Activated CD4-positive, alpha-beta memory T cell treated with anti-CD3 and anti-CD28 coated beads for 36 hours (primary cell): ENCODE data around the gene CHERP. TPM values are rescaled to one million over a fixed set of nuclear protein-coding genes. Genes with fewer than 3 reads are reported as not detected.
A peak's percentile ranks its signal among the peaks of the same experiment; 100 is the strongest.

ENCODE experiments used
- CTCF ChIA-PET: fragments of 350-600 bp; sonication (Branson Sonifier 250); formaldehyde crosslinking; loops from one replicate; lab custom pipeline; 2021; ENCODE audit warnings: antibody characterized with exemption, inconsistent platforms; lab: Charles Lee
- POLR2A ChIA-PET: fragments of 350-600 bp; sonication (Branson Sonifier 250); formaldehyde crosslinking; loops from one replicate; lab custom pipeline; 2021; ENCODE audit warnings: antibody characterized with exemption; lab: Charles Lee
- DNase-seq: peaks from one replicate; pipeline ENCODE4 v3.0.0-alpha.2; 2020
- H3K27ac Mint-ChIP-seq: one replicate; pipeline ENCODE4 v1.8.0; 2021; ENCODE audit warnings: mixed read lengths
- H3K27me3 Mint-ChIP-seq: one replicate; pipeline ENCODE4 v1.8.0; 2021; ENCODE audit warnings: mixed read lengths
- H3K36me3 Mint-ChIP-seq: one replicate; pipeline ENCODE4 v1.8.0; 2021; ENCODE audit warnings: mixed read lengths
- H3K4me1 Mint-ChIP-seq: one replicate; pipeline ENCODE4 v1.8.0; 2021; ENCODE audit warnings: low read depth, mixed read lengths
- H3K4me3 Mint-ChIP-seq: one replicate; pipeline ENCODE4 v1.8.0; 2021; ENCODE audit warnings: mild to moderate bottlenecking, mixed read lengths
- H3K9me3 Mint-ChIP-seq: one replicate; pipeline ENCODE4 v1.8.0; 2021; ENCODE audit warnings: mixed read lengths
- intact Hi-C: fragments of 100-400 bp; cut with micrococcal nuclease; formaldehyde crosslinking; loops from one replicate; pipeline ENCODE4 v1.15.1; 2023
- total RNA-seq, 2 experiments: library from RNA; stranded (reverse); gene quantifications; one replicate each; pipeline ENCODE4 v1.2.3, GENCODE V29; 2021

The CHERP gene
- 10 to 100 TPM; 50.8 TPM for total RNA-seq

GRCh38 chr19:16542045-16542909 is at the start of gene CHERP:
Gene CHERP (minus strand): TSS chr19:16542437. CDS start chr19:16542378, 59 bp downstream.
- no peaks in the 10 kb centered on the region for H3K27me3 Mint-ChIP-seq
- H3K4me1 Mint-ChIP-seq: peaks cover 53% of the 10 kb centered on the region
- peak within 1 kb of the TSS; percentile 84 for H3K4me3 Mint-ChIP-seq
- peak within 1 kb of the TSS; percentile 81 for H3K27ac Mint-ChIP-seq
- intact Hi-C loops: loop anchor here (1.0 to 5.0 kb wide), 6 partner anchors 31 to 118 kb away; partner anchors contain the start of genes C19orf44, CALR3, MED26 and SLC35E1
- CTCF ChIA-PET: interaction anchor here (0.9 to 1.0 kb wide), 2 partner anchors 42 to 46 kb away, joined by 3 read pairs; no protein-coding TSS in a partner anchor
- POLR2A ChIA-PET: interaction anchor here (0.6 to 1.9 kb wide), 8 partner anchors 30 to 358 kb away, joined by 3 to 8 read pairs (median 4); partner anchors contain the start of genes MED26, SLC35E1, SMIM7 and TMEM38A
- no peaks in the 10 kb centered on the region for H3K9me3 Mint-ChIP-seq
- peak; percentile 96 for DNase-seq
- peaks cover 35% of the 10 kb centered on the region for H3K36me3 Mint-ChIP-seq

- no peaks in the 10 kb centered on the region for H3K27me3 Mint-ChIP-seq
- intact Hi-C loops: no loop called here
- no peaks in the 10 kb centered on the region for H3K36me3 Mint-ChIP-seq
- DNase-seq: no peak
- no peak overlapping the region for H3K27ac Mint-ChIP-seq
- no peak overlapping the region for H3K4me3 Mint-ChIP-seq
- ChIA-PET POLR2A (no interaction called here), CTCF (interaction anchor here (0.5 kb wide), 1 partner anchor 124 kb away, joined by 3 read pairs; no protein-coding TSS in a partner anchor)
- H3K9me3 Mint-ChIP-seq: no peaks in the 10 kb centered on the region
- peaks cover 82% of the 10 kb centered on the region for H3K4me1 Mint-ChIP-seq
These were observed 48.9 kb upstream of the CHERP start for GRCh38 chr19:16590876-16591802.

GRCh38 chr19:16589917-16590316 is 47.7 kb upstream of the CHERP start:
- POLR2A ChIA-PET: interaction anchor here (1.0 to 1.3 kb wide), 2 partner anchors 17 to 37 kb away, joined by 3 to 4 read pairs; no protein-coding TSS in a partner anchor
- H3K36me3 Mint-ChIP-seq: no peaks in the 10 kb centered on the region
- CTCF ChIA-PET: interaction anchor here (1.0 kb wide), 1 partner anchor 23 kb away, joined by 3 read pairs; no protein-coding TSS in a partner anchor
- H3K27ac Mint-ChIP-seq: peak overlapping the region; percentile 96
- H3K9me3 Mint-ChIP-seq: no peaks in the 10 kb centered on the region
- no peaks in the 10 kb centered on the region for H3K27me3 Mint-ChIP-seq
- no peak for DNase-seq
- intact Hi-C loops: loop anchor here (5.0 to 10.0 kb wide), 2 partner anchors 93 to 755 kb away; partner anchors contain the start of genes C19orf44 and CALR3
- peaks cover 83% of the 10 kb centered on the region for H3K4me1 Mint-ChIP-seq
- no peak overlapping the region for H3K4me3 Mint-ChIP-seq

- intact Hi-C loops: loop anchor here (1.0 to 10.0 kb wide), 4 partner anchors 23 to 754 kb away; partner anchors contain the start of genes C19orf44, CALR3 and SMIM7
- peaks cover 82% of the 10 kb centered on the region for H3K4me1 Mint-ChIP-seq
- no peaks in the 10 kb centered on the region for H3K36me3 Mint-ChIP-seq
- POLR2A ChIA-PET: interaction anchor here (1.3 to 4.9 kb wide), 3 partner anchors 16 to 39 kb away, joined by 4 to 47 read pairs (median 16); partner anchors contain the start of genes MED26 and SLC35E1
- peak overlapping the region; percentile 83 for H3K4me3 Mint-ChIP-seq
- CTCF ChIA-PET: interaction anchor here (1.0 kb wide), 2 partner anchors 12 to 24 kb away, joined by 3 read pairs; no protein-coding TSS in a partner anchor
- no peaks in the 10 kb centered on the region for H3K9me3 Mint-ChIP-seq
- DNase-seq: peak; percentile 53
- H3K27ac Mint-ChIP-seq: peak overlapping the region; percentile 96
- H3K27me3 Mint-ChIP-seq: no peaks in the 10 kb centered on the region
These were observed 46.8 kb upstream of the CHERP start for GRCh38 chr19:16588824-16589577.

GRCh38 chr19:16587833-16588823 is 45.9 kb upstream of the CHERP start:
- CTCF ChIA-PET: interaction anchor here (0.7 to 1.4 kb wide), 6 partner anchors 11 to 46 kb away, joined by 3 to 6 read pairs (median 3); partner anchors contain the start of genes MED26 and SLC35E1
- H3K9me3 Mint-ChIP-seq: no peaks in the 10 kb centered on the region
- intact Hi-C loops: loop anchor here (1.0 to 10.0 kb wide), 4 partner anchors 22 to 753 kb away; partner anchors contain the start of genes C19orf44, CALR3 and SMIM7

GRCh38 chr19:16586991-16587832 is 45.0 kb upstream of the CHERP start:
- ChIA-PET CTCF (interaction anchor here (0.7 to 1.4 kb wide), 6 partner anchors 14 to 45 kb away, joined by 3 to 6 read pairs (median 3); partner anchors contain the start of genes MED26 and SLC35E1), POLR2A (interaction anchor here (0.8 to 4.9 kb wide), 11 partner anchors 11 to 751 kb away, joined by 3 to 47 read pairs (median 4); partner anchors contain the start of genes C19orf44, CALR3, CHERP and MED26)
- peak; percentile 79 for DNase-seq
- Mint-ChIP-seq H3K9me3 (no peaks in the 10 kb centered on the region), H3K4me1 (peaks cover 85% of the 10 kb centered on the region), H3K27me3 (no peaks in the 10 kb centered on the region), H3K36me3 (no peaks in the 10 kb centered on the region), H3K4me3 (peak overlapping the region; percentile 83), H3K27ac (peak overlapping the region; percentile 96)
- intact Hi-C loops: loop anchor here (5.0 to 10.0 kb wide), 2 partner anchors 90 to 752 kb away; partner anchors contain the start of genes C19orf44 and CALR3

More at GRCh38 chr19:16587833-16588823, 45.9 kb upstream of the CHERP start:
- no peaks in the 10 kb centered on the region for H3K36me3 Mint-ChIP-seq
- peaks cover 82% of the 10 kb centered on the region for H3K4me1 Mint-ChIP-seq
- peak; percentile 86 for DNase-seq
- H3K4me3 Mint-ChIP-seq: peak overlapping the region; percentile 83
- POLR2A ChIA-PET: interaction anchor here (0.8 to 4.9 kb wide), 8 partner anchors 15 to 752 kb away, joined by 3 to 47 read pairs (median 4); partner anchors contain the start of genes C19orf44, CALR3, CHERP and MED26
- H3K27ac Mint-ChIP-seq: peak overlapping the region; percentile 96
- H3K27me3 Mint-ChIP-seq: no peaks in the 10 kb centered on the region

GRCh38 chr19:16586477-16586871 is 44.2 kb upstream of the CHERP start:
- no peaks in the 10 kb centered on the region for H3K27me3 Mint-ChIP-seq
- H3K4me3 Mint-ChIP-seq: peak overlapping the region; percentile 83
- peak overlapping the region; percentile 96 for H3K27ac Mint-ChIP-seq
- POLR2A ChIA-PET: interaction anchor here (0.8 to 4.9 kb wide), 8 partner anchors 11 to 85 kb away, joined by 3 to 47 read pairs (median 5); partner anchors contain the start of genes CHERP, MED26, SLC35E1 and SMIM7
- DNase-seq: no peak
- H3K36me3 Mint-ChIP-seq: no peaks in the 10 kb centered on the region
- intact Hi-C loops: loop anchor here (5.0 to 10.0 kb wide), 2 partner anchors 89 to 752 kb away; partner anchors contain the start of genes C19orf44 and CALR3
- H3K9me3 Mint-ChIP-seq: no peaks in the 10 kb centered on the region
- H3K4me1 Mint-ChIP-seq: peaks cover 87% of the 10 kb centered on the region
- CTCF ChIA-PET: interaction anchor here (1.4 kb wide), 1 partner anchor 21 kb away, joined by 3 read pairs; no protein-coding TSS in a partner anchor

GRCh38 chr19:16585808-16586476 is 43.7 kb upstream of the CHERP start:
- peaks cover 92% of the 10 kb centered on the region for H3K4me1 Mint-ChIP-seq
- DNase-seq: peak; percentile 73
- intact Hi-C loops: loop anchor here (5.0 to 10.0 kb wide), 2 partner anchors 89 to 751 kb away; partner anchors contain the start of genes C19orf44 and CALR3
- ChIA-PET CTCF (interaction anchor here (1.4 to 2.5 kb wide), 2 partner anchors 13 to 22 kb away, joined by 3 to 9 read pairs; no protein-coding TSS in a partner anchor), POLR2A (interaction anchor here (0.8 to 4.9 kb wide), 5 partner anchors 13 to 85 kb away, joined by 3 to 47 read pairs (median 6); partner anchors contain the start of genes MED26 and SLC35E1)
- H3K9me3 Mint-ChIP-seq: no peaks in the 10 kb centered on the region
- H3K27me3 Mint-ChIP-seq: no peaks in the 10 kb centered on the region
- peak overlapping the region; percentile 83 for H3K4me3 Mint-ChIP-seq
- no peaks in the 10 kb centered on the region for H3K36me3 Mint-ChIP-seq
- peak overlapping the region; percentile 96 for H3K27ac Mint-ChIP-seq
